Measurements from ENCODE around the gene YES1. TPM values are rescaled to one million over a fixed set of nuclear protein-coding genes. Genes with fewer than 3 reads are reported as not detected.

YES1 gene
- total and polyA plus RNA-seq, 2 of the 13 experiments (the other 11 are each of a cell fraction or from before 2014, with no cell fraction given), result 17.2 to 70.8 TPM

GRCh38 chr18:825891-826585, 14.0 kb upstream of the YES1 start (continued):
- no peak for TF ChIP-seq IRF2 (CRISPR knock-in tag; IDR thresholded peaks at IDR 0.05)
- no peak for TF ChIP-seq AKAP8 (CRISPR knock-in tag; IDR thresholded peaks at IDR 0.05)
- no peak for TF ChIP-seq SIX1 (CRISPR knock-in tag; IDR thresholded peaks at IDR 0.05; ENCODE audit: borderline replicate concordance)
- no peak for TF ChIP-seq ZKSCAN1 (IDR thresholded peaks at IDR 0.05; ENCODE audit: low read length)
- no peak for TF ChIP-seq RFX5 (IDR thresholded peaks at IDR 0.05; ENCODE audit: low read depth, low read length)
- TF ChIP-seq KLF6 (CRISPR knock-in tag; IDR thresholded peaks at IDR 0.05), result no peak
- no peak for TF ChIP-seq SPEN (CRISPR knock-in tag; IDR thresholded peaks at IDR 0.05; ENCODE audit: low read depth)
- no peak for TF ChIP-seq JUND (CRISPR knock-in tag; IDR thresholded peaks at IDR 0.05)

GRCh38 chr18:824179-824578, 12.1 kb upstream of the YES1 start:
- Histone ChIP-seq H3K36me3 (replicated peaks in 1 of 2; ENCODE audit: control insufficient read depth in 1 of 2, insufficient read depth in 2 of 2, low read length in 2 of 2) (no peaks in the 10 kb centered on the region), H2AFZ (ENCODE audit: low read length) (no peak overlapping the region), H3K4me3 (replicated peaks in 1 of 3; ENCODE audit: insufficient read depth in 1 of 3, low read depth in 2 of 3, low read length in 3 of 3) (no peak overlapping the region), H4K20me1 (ENCODE audit: insufficient read depth, low read length) (no peaks in the 10 kb centered on the region), H3K27ac (ENCODE audit: extremely low read length, insufficient read depth, low read length) (no peak overlapping the region), H3K9me3 (ENCODE audit: low read length) (no peaks in the 10 kb centered on the region), H3K9ac (ENCODE audit: insufficient read depth, low read depth, low read length) (no peak overlapping the region), H3K4me1 (ENCODE audit: insufficient read depth, low read length) (peaks cover 13% of the 10 kb centered on the region), H3K4me2 (ENCODE audit: low read depth, low read length) (peak overlapping the region; percentile 39), H3K79me2 (ENCODE audit: insufficient read depth, low read length) (no peaks in the 10 kb centered on the region), H3K27me3 (ENCODE audit: control insufficient read depth in 1 of 2, insufficient read depth in 2 of 2, low read length in 2 of 2) (no peaks in the 10 kb centered on the region)
- DNase-seq (ENCODE audit: low spot score) (peak; percentile 44), ATAC-seq (peak; percentile 90), FAIRE-seq (peak; percentile 56)
- intact Hi-C loops (cut with micrococcal nuclease; ENCODE audit: unreplicated experiment), result no loop called here
- 0% methylated on average over 2 of the region's 2 CpGs for WGBS (ENCODE audit: low lambda C conversion rate)
- in situ Hi-C loops (cut with HindIII; ENCODE audit: extremely low pct_ligation_motif_present, low pct_unique_long_range_greater_than_20kb), result no loop called here
- CTCF ChIA-PET (ENCODE audit: low intra/inter-chr PET ratio, low total read pairs), result no interaction called here
- POLR2A ChIA-PET, result no interaction called here
- BruUV-seq (replicated peaks), result no TSS peak
- TF ChIP-seq ZNF292 (CRISPR knock-in tag; IDR thresholded peaks at IDR 0.05; ENCODE audit: borderline replicate concordance, low read depth) (no peak), ZBTB21 (CRISPR knock-in tag; IDR thresholded peaks at IDR 0.05) (no peak), ZNF468 (CRISPR knock-in tag; IDR thresholded peaks at IDR 0.05) (no peak), JUN (CRISPR knock-in tag; IDR thresholded peaks at IDR 0.05) (no peak), ZNF431 (CRISPR knock-in tag; IDR thresholded peaks at IDR 0.05; ENCODE audit: borderline replicate concordance, low read depth) (no peak), SALL1 (CRISPR knock-in tag; IDR thresholded peaks at IDR 0.05) (0 out of 2 replicates have a peak, but pooled peaks have one; percentile 25), CEBPB (IDR thresholded peaks at IDR 0.05; ENCODE audit: borderline replicate concordance, low read depth, low read length) (peak; percentile 91), MXI1 (IDR thresholded peaks at IDR 0.05; ENCODE audit: borderline replicate concordance, low read depth, low read length) (no peak), ZNF784 (CRISPR knock-in tag; IDR thresholded peaks at IDR 0.05; ENCODE audit: borderline replicate concordance) (no peak), ZNF367 (CRISPR knock-in tag; IDR thresholded peaks at IDR 0.05; ENCODE audit: borderline replicate concordance) (no peak), THAP8 (CRISPR knock-in tag; IDR thresholded peaks at IDR 0.05; ENCODE audit: borderline replicate concordance) (no peak), ZNF382 (CRISPR knock-in tag; IDR thresholded peaks at IDR 0.05; ENCODE audit: borderline replicate concordance) (no peak), FLYWCH1 (CRISPR knock-in tag; IDR thresholded peaks at IDR 0.05) (no peak), ZNF121 (CRISPR knock-in tag; IDR thresholded peaks at IDR 0.05) (0 out of 2 replicates have a peak, but pooled peaks have one; percentile 15), ZFP1 (CRISPR knock-in tag; IDR thresholded peaks at IDR 0.05) (no peak), ELF3 (CRISPR knock-in tag; IDR thresholded peaks at IDR 0.05) (no peak), RFX1 (IDR thresholded peaks at IDR 0.05) (peak; percentile 49), CEBPG (CRISPR knock-in tag; IDR thresholded peaks at IDR 0.05) (peak; percentile 86)

Measured in HepG2 (cell line).